Measurements from ENCODE around the gene FBXO36. TPM values are rescaled to one million over a fixed set of nuclear protein-coding genes. Genes with fewer than 3 reads are reported as not detected.
A peak's percentile ranks its signal among the peaks of the same experiment; 100 is the strongest.

The FBXO36 gene
- total and polyA plus RNA-seq, 2 of the 13 experiments (the other 11 are each of a cell fraction or from before 2014, with no cell fraction given) = 2.8 TPM

DNA sequence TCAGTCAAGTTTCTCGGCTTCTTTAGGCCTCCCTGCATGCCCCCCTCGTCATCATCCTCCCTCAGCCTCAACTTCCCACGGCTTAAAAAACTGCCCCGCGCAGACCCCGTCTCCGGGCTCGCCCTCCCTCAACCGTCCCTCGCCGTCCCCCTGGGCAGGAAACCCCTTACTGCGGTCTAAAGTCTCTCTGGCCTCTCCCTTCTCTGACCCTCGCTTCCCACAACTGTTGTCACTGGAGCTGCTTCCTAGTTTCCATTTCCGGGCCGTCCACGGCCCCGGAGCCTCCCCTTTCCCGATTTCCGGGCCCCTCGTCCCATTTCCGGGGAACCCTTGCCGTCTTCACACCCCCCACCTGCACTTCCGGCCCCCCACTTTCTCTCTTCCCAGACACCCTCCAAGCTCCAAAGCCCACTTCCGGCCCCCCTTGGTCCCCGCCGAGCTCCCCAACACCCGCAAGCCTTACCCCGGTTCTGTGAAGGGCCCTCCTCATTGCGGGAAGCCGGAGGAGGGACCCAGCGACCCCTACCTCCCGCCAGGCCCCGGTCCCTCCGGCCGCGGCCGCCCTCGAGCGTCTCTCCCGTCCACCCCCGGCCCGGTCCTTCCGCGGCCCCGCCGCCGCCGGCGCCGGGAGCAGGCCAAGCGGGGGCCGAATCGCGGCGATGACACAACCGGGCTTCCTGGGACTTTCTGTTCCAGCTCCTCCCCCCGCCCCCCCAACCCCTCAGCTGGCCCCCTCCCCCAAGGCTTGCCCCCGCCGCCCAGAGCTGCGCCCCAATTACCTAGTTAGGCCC, 1.0 kb upstream of the FBXO36 start (continued):
- TF ChIP-seq ZFYVE20 (CRISPR knock-in tag; IDR thresholded peaks at IDR 0.05; ENCODE audit: borderline replicate concordance, low read depth) = no peak
- peak; percentile 79; the same call in 1 of the 3 replicates for TF ChIP-seq MXI1 (IDR thresholded peaks at IDR 0.05; ENCODE audit: borderline replicate concordance, low read depth, low read length)
- TF ChIP-seq SRSF4 (IDR thresholded peaks at IDR 0.05; ENCODE audit: low read depth, low read length, poor library complexity, severe bottlenecking) = no peak
- TF ChIP-seq ZNF570 (CRISPR knock-in tag; IDR thresholded peaks at IDR 0.05; ENCODE audit: borderline replicate concordance) = no peak
- TF ChIP-seq RAD51 (IDR thresholded peaks at IDR 0.05; ENCODE audit: borderline replicate concordance) = no peak
- TF ChIP-seq ZNF776 (CRISPR knock-in tag; IDR thresholded peaks at IDR 0.05) = peak; percentile 58; the same call in 1 of the 2 replicates
- no peak for TF ChIP-seq ZFAT (CRISPR knock-in tag; conservative IDR thresholded peaks at IDR 0.05)
- peak; percentile 92 for TF ChIP-seq KAT8 (CRISPR knock-in tag; IDR thresholded peaks at IDR 0.05)
- no peak for TF ChIP-seq ZNF557 (CRISPR knock-in tag; IDR thresholded peaks at IDR 0.05)
- no peak for TF ChIP-seq ZNF552 (CRISPR knock-in tag; IDR thresholded peaks at IDR 0.05; ENCODE audit: borderline replicate concordance)
- TF ChIP-seq, protein P1, sequence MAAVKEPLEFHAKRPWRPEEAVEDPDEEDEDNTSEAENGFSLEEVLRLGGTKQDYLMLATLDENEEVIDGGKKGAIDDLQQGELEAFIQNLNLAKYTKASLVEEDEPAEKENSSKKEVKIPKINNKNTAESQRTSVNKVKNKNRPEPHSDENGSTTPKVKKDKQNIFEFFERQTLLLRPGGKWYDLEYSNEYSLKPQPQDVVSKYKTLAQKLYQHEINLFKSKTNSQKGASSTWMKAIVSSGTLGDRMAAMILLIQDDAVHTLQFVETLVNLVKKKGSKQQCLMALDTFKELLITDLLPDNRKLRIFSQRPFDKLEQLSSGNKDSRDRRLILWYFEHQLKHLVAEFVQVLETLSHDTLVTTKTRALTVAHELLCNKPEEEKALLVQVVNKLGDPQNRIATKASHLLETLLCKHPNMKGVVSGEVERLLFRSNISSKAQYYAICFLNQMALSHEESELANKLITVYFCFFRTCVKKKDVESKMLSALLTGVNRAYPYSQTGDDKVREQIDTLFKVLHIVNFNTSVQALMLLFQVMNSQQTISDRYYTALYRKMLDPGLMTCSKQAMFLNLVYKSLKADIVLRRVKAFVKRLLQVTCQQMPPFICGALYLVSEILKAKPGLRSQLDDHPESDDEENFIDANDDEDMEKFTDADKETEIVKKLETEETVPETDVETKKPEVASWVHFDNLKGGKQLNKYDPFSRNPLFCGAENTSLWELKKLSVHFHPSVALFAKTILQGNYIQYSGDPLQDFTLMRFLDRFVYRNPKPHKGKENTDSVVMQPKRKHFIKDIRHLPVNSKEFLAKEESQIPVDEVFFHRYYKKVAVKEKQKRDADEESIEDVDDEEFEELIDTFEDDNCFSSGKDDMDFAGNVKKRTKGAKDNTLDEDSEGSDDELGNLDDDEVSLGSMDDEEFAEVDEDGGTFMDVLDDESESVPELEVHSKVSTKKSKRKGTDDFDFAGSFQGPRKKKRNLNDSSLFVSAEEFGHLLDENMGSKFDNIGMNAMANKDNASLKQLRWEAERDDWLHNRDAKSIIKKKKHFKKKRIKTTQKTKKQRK (IDR thresholded peaks at IDR 0.05; ENCODE audit: low read length) = no peak
- no peak for TF ChIP-seq SNRNP70 (IDR thresholded peaks at IDR 0.05; ENCODE audit: low read depth, low read length)
- peak; percentile 86 for TF ChIP-seq PHF20 (CRISPR knock-in tag; IDR thresholded peaks at IDR 0.05)
- TF ChIP-seq, protein P2, sequence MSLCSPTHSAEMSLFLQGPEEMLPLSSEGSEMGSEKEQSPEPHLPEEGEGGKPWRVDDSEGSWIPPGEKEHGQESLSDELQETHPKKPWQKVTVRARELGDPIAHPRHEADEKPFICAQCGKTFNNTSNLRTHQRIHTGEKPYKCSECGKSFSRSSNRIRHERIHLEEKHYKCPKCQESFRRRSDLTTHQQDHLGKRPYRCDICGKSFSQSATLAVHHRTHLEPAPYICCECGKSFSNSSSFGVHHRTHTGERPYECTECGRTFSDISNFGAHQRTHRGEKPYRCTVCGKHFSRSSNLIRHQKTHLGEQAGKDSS (CRISPR knock-in tag; IDR thresholded peaks at IDR 0.05; ENCODE audit: borderline replicate concordance, low read depth) = no peak
- TF ChIP-seq, protein P3, sequence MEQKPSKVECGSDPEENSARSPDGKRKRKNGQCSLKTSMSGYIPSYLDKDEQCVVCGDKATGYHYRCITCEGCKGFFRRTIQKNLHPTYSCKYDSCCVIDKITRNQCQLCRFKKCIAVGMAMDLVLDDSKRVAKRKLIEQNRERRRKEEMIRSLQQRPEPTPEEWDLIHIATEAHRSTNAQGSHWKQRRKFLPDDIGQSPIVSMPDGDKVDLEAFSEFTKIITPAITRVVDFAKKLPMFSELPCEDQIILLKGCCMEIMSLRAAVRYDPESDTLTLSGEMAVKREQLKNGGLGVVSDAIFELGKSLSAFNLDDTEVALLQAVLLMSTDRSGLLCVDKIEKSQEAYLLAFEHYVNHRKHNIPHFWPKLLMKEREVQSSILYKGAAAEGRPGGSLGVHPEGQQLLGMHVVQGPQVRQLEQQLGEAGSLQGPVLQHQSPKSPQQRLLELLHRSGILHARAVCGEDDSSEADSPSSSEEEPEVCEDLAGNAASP (CRISPR knock-in tag; IDR thresholded peaks at IDR 0.05; ENCODE audit: borderline replicate concordance) = 0 out of 2 replicates have a peak, but pooled peaks have one; percentile 13
- TF ChIP-seq HES4 (CRISPR knock-in tag; IDR thresholded peaks at IDR 0.05; ENCODE audit: borderline replicate concordance) = no peak
- TF ChIP-seq, protein P4, sequence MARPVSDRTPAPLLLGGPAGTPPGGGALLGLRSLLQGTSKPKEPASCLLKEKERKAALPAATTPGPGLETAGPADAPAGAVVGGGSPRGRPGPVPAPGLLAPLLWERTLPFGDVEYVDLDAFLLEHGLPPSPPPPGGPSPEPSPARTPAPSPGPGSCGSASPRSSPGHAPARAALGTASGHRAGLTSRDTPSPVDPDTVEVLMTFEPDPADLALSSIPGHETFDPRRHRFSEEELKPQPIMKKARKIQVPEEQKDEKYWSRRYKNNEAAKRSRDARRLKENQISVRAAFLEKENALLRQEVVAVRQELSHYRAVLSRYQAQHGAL (CRISPR knock-in tag; IDR thresholded peaks at IDR 0.05; ENCODE audit: not compliant biosample characterization) = no peak
- TF ChIP-seq, protein P5, sequence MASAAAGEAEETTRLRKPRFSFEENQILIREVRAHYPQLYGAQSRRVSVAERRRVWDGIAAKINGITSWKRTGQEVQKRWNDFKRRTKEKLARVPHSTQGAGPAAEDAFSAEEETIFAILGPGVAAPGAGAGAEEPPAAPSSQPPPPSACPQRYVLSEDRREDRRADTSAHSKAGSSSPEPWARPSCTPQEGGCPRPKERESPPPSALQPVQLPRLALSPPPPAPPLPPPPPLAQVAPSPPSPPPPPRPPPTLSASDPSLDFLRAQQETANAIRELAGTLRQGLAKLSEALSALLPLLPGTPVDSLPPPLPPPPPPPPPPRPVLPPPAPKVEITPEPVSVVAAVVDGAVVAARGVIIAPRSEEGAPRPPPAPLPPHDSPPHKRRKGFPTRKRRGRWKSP (CRISPR knock-in tag; IDR thresholded peaks at IDR 0.05) = no peak
- no peak for TF ChIP-seq NCOA1 (CRISPR knock-in tag; IDR thresholded peaks at IDR 0.05)
- TF ChIP-seq HHEX (CRISPR knock-in tag; IDR thresholded peaks at IDR 0.05) = no peak
- no peak for TF ChIP-seq ESRRA (CRISPR knock-in tag; IDR thresholded peaks at IDR 0.05; ENCODE audit: low read depth)
- TF ChIP-seq PLRG1 (conservative IDR thresholded peaks at IDR 0.05) = no peak
- no peak for TF ChIP-seq PRPF4 (IDR thresholded peaks at IDR 0.05; ENCODE audit: low read depth, low read length, poor library complexity, severe bottlenecking)

All from HepG2 (cell line).